Activated effector memory CD4-positive, alpha-beta T cell treated with Interleukin-2 at 50 U/mL for 16 hours (primary cell): ENCODE results near the gene FAM76B.

Experiments used
- DNase-seq: peaks from one replicate; pipeline ENCODE4 v3.0.0-alpha.2; 2020

The FAM76B gene

GRCh38 chr11:95791709-95792033 lies 2.1 kb upstream of the FAM76B start:
- DNase-seq = no peak

DNA sequence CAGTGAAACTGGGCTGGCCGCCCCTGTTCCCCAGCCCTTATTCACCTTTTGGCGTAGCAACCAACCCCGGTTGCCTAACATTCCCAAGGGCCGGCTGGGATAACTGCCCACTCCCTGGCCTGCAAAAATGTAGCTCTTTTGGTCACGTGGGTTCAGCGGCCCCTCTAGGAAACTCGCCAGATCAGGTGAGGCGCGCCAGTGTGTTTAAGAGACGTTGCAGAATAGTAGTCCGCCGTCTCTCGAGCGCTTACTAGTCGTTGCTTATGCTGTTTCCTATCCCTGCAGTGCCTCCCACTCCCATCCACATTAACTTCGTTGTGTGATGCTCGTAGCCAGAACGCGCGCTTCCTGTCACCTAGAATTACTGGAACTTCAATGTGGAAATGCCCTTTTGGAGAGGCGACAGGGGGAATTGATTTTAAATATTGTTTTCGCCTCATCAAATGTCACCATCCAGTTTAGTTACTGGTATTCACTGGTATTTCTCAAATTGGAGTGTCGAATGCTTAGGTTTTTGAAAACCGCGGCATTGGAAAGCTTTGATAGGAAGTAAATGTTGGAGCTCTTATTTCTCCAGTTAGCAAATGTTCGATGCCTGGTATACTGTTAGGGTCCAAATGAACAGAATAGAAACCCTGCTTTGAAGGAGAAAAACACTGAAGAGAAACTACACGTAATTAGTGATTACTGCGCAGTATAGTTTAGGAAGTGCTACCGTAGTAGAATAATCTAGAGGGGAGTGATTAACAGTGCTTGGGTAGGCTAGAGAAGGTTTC lies 1.5 kb upstream of the FAM76B start:
- peak; percentile 36 for DNase-seq

- peak; percentile 86 for DNase-seq
Measured at GRCh38 chr11:95790123-95790932, 746 bp upstream of the FAM76B start, which contains the start of gene CEP57. Gene CEP57 (plus strand): TSS chr11:95790498. CDS start chr11:95790699, 201 bp downstream.

DNA sequence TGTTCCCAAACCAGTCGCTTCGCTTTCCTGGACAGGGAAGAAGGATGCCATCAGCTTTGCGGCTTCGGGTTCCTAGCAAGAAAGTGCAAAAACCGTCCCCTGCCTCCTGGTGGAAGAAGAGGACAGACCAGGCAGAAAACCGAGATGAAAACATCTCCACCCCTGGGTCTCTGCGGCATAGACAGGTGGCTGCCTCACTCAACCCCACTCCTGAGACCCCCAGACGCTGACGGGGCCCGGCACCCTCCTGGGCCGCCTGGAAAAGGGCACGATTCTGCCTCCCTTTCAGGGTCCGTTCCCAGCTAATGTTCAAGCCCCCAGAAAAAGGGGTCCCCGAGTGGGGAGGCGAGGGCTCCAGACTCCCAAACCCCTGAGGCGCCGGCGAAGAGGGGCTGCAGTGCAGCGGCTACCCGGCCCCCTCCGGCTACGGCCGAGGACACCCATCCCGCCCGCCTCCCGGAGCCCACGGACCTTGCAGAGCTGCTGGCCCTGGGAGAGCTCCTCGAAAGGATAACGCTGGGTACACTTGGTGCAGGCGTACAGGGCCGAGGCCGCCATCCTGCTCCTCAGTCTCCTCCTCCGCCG lies 569 bp downstream of the FAM76B start:
- no peak for DNase-seq

DNA sequence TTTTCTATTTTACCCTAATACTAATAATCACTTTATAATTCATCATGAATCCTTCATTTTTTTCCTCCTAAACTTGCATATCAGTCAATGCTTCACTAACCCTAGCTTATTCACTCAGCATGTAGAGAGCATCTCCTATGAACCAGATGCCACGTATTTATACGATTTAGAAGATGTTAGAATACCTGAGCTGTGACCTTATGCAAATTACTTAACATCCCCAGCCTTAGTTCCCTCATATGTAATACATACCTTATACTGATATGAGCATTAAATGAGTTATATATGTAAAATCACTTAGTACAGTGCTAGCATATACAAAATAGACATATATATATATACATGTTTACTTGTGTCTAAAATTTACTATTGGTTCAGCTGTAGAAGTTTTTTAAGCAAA lies 9.0 kb downstream of the FAM76B start:
- DNase-seq = no peak

GRCh38 chr11:95778699-95779098 lies 10.9 kb downstream of the FAM76B start:
- DNase-seq = no peak

- no peak for DNase-seq
Measured at GRCh38 chr11:95776859-95777258, 12.7 kb downstream of the FAM76B start.

DNA sequence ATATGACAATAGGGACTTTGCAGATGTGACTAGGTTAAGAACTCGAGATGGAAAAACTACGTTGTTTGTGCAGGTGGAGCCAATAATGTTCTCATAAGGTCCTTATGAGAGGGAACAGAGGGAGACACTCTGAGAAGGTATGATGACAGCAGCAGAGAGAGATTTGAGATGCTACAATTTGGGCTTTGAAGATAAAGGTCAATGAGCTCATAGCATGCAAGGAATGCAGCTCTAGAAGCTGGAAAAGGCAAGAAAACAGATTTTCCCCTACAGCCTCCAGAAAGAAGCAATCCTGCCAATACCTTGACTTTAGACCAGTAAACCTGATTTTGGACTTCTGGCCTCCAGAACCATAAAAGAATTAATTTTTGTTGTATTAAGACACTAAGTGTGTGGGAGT lies 21.1 kb downstream of the FAM76B start:
- DNase-seq = no peak

- no peak for DNase-seq
Measured at GRCh38 chr11:95767498-95767897, 22.1 kb downstream of the FAM76B start.

DNA sequence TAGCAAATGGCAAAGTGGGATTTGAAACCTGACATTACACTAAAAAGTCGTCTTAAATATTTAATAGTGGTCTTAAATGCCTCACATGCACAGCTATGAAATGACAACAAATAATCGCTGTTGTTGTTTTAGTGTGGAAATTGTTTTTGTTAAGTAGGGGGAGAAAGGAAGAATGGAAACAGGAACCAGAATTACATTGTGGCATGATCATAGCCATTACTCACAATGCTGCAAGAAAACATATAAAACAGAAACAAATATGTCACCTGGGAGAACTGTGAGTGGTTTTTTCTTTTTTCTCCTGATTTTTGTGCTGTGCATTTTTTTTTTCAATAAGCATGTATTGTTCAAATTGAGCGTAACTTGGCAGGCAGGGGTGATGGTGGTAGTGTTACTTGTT lies 22.9 kb downstream of the FAM76B start:
- no peak for DNase-seq

GRCh38 chr11:95764267-95764898 lies 25.2 kb downstream of the FAM76B start:
- DNase-seq = no peak

DNA sequence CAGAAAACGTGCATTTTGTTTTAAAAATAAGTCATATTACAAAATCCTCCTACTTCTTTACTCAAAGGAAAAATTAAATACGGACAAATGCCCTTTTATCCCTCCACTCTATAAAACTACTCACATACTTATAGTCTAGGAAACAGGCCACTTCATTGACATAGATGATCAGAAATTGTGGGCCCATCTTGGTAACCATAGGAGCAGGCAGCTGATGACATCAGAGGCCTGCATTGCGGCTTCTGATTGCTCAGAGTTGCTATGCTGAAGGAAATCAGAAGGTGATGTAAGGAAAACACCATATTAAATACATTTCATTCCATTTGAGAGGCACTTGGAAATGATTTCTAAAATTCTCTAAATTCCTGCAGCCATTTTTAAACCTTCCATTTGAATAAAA lies 27.0 kb downstream of the FAM76B start:
- no peak for DNase-seq

DNA sequence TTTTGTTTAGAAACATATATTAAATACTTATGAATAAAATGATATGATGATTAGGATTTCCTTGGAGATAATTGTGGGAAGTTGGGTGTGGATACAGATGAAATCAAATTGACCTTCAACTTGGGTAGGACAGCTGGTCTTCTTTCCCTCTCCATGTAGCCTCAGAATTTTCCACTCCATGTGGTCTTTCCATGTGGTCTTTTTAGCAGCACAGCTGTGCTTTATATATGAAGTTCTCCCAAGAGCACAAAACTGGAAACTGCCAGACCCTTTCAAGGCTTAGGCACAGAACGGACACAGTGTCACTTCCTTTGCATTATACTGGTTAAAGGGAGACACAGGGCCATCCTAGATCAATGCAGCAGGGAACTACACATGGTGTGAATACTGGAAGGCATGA lies 28.6 kb downstream of the FAM76B start:
- DNase-seq = no peak

DNA sequence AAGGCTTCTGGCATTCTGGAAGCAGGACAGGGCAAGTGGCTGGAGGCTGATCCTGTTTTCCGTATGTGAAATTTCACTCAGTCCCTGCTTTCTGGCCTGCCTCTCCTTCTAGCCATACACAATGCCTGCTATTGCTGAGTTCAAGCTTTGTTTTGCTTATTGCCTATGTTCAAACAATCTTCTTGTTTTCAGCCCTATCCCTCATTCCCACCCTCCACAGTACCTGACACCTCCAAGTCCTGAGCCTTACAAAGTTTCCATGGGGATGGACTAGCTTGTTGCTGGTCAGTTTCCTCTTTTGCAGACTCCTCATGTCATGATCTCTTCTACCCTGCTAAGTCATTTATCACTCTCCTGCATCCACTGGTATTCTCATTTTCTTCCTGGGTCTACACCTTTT lies 38.1 kb downstream of the FAM76B start:
- DNase-seq = no peak

DNA sequence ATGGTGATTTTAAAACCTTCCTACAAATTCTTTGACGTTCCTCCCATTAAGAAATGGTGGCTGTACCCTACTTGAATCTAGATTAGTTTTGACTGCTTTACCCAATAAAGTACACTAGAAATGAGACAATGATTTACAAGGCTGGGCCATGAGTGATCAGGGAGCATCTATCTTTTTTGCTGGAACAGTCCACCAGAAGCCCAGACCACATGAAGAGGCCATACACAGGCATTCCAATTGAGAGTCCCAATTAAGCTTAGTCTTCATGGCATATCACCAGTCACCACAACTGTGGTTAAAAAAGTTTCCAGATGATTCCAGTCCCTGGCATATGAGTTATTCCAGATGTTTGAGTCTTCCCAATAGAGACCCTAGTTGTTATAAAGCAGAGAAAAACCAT lies 39.5 kb downstream of the FAM76B start:
- no peak for DNase-seq

DNA sequence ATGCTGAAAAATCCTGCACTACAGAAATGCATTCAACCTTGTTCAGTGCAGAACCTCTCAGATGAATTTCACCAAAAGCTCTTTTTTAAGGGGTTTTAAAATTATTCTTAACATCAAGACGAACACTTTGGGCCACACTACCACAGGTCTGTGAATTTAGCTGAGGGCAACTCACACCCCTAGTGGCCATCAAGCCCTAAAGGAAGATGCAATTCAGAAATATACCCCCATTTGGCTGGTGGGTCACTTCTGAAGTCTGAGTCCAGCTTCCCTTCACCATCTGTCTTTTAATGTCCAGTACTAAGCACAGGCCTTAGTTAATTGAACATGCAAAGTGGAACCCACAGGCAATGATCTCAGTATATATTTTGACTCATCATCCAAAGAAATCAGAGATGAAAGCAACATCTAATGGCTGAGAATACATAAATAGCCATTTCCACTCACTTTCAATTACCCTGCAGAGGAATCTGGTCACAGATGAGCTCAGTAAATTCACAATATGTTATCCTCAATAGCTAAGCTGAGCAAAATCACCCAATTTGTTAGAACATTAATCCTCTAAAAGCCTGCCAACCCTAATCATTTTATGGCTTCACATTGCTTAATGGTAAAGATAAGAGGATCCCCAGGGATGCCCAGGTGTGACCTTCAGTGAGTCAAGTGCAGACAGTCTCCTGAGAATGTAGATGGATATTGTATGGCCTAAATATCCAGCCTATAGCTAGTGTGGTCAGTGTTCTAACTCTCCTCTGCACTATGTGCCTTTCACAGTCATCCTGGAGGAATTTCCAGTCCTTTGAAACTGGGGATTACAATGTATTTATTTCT lies 50.3 kb downstream of the FAM76B start:
- no peak for DNase-seq

DNA sequence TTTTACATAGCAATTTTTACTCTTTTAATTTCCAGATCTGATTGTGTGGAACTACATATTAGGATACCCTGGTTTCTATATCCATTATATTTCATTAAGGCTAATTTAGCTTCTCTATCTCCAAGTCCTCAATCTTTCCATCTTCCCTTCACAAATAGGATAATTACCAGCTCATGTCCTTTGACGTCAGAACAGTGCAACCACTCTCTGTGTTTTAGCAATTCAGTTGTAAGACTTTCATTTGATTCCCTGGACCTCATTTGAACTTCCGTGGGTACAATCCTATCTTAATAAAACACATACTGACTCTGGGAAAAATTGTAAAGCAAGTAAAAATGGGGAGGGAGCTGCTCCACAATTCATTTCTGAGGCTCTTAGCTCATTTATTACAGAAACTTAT lies 52.8 kb downstream of the FAM76B start:
- no peak for DNase-seq

GRCh38 chr11:95736355-95736754 lies 53.2 kb downstream of the FAM76B start:
- no peak for DNase-seq

DNA sequence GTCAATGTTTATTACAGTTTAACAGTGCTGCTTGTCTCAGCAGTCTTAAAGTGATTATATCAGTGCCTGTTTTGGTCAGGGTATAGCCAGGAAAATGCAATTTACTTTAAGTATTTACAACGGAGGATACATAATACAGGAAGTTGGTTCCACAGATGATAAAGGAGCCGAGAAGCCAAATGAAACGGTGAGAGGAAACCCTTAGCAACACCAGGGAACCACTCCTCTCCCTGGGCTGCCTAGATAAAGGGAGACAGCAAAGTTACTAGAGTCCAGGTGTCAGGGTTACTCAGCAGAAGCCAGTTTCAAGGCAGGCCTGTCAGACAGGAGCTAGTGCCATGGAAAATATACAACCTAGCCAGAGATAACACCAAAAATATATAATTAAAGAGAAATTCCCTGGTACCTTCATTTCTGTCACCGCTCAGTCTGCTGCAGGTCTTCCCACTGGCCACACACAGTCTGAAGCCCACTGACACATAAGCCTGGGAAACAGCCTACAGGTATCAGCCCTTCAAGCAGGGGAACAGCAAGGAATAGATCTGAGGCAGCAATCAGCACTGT lies 55.5 kb downstream of the FAM76B start:
- no peak for DNase-seq

GRCh38 chr11:95732930-95733602 lies 56.5 kb downstream of the FAM76B start:
- DNase-seq = no peak

DNA sequence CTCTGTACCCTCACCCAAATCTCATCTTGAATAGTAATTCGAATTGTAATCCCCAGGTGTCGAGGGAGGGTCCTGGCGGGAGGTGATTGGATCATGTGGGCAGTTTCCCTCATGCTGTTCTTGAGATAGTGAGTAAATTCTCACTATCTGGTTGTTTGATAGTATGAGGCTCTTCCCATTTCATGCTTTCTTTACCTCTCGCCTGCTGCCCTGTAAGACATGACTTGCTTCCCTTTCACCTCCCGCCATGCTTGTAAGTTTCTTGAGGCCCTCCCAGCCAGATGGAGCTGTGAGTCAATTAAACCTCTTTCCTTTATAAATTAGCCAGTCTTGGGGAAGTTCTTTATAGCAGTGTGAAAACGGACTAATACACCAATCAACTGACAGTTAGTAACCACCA lies 60.1 kb downstream of the FAM76B start:
- no peak for DNase-seq

DNA sequence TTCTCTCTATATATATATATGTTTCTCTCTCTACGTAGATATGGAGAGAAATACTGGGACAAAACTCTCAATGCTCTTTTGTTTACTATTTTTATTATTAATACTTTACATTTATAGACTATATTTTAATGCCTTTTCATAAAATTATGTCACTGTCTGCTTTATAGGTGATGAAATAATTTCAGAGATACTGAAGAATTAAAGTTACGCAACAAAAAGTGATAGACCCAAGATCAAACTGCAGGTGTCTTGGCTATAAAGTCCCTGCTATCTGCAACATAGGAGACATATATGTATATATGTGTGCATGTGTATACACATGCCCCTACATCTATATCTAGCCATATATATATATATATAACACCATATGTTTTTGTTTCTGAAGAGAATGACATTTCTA lies 60.8 kb downstream of the FAM76B start:
- no peak for DNase-seq
